Brain microvascular endothelial cell (primary cell): ENCODE measurements around the gene KRT33A.

Experiments used
- DNase-seq: peaks from one replicate; pipeline ENCODE4 v3.0.0-alpha.2; 2020
- H3K27ac ChIP-seq: fragments of 250-450 bp; sonication (Bioruptor Pico); 2 replicates; pipeline ENCODE4 v1.5.1; 2020; ENCODE audit warnings: mild to moderate bottlenecking, moderate library complexity
- H3K27me3 ChIP-seq: fragments of 250-450 bp; sonication (Bioruptor Pico); replicated peaks from 2 replicates; pipeline ENCODE4 v1.5.1; 2020; ENCODE audit warnings: mild to moderate bottlenecking
- H3K36me3 ChIP-seq: fragments of 250-450 bp; sonication (Bioruptor Pico); replicated peaks from 2 replicates; pipeline ENCODE4 v1.5.1; 2020; ENCODE audit warnings: mild to moderate bottlenecking
- H3K4me3 ChIP-seq: 2 replicates; pipeline ENCODE4 v1.5.1; 2011; ENCODE audit warnings: low read depth, mild to moderate bottlenecking, control low read depth, low read length, moderate library complexity
- in situ Hi-C: cut with HindIII; loops from 2 replicates; pipeline ENCODE4 v1.10.0; 2017; ENCODE audit warnings: low sequenced_read_pairs, low pct_ligation_motif_present
- TF ChIP-seq, protein P1 (sequence below): IDR thresholded peaks from 2 replicates; pipeline ENCODE4 v1.5.1; 2011; ENCODE audit warnings: low read depth, mild to moderate bottlenecking, moderate library complexity, low read length, control low read depth, inconsistent platforms; ENCODE audit errors: missing control alignments

KRT33A gene

DNA sequence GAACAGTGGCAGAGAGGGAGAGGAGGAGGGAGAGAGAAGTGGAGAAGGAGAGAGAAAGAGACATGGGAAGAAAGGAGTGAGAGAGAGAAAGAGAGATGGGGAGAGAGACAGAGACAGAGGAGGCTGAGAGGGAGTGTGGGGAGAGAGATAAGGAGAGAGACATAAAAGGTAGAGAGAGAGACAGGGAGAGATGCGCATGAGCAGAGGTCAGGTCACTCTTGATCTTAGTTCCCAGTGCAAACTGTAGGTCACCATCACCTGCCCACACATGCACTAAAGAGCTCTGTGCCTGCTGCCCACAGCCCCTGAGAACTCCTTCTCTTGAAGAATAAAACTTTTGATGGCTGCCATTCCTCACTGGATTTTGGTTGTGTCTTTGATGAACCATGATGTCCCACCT lies 14.9 kb downstream of the KRT33A start:
- Histone ChIP-seq H3K27ac (no peak overlapping the region), H3K27me3 (no peaks in the 10 kb centered on the region), H3K36me3 (no peaks in the 10 kb centered on the region), H3K4me3 (no peak overlapping the region)
- in situ Hi-C loops = no loop called here
- TF ChIP-seq, protein P1, sequence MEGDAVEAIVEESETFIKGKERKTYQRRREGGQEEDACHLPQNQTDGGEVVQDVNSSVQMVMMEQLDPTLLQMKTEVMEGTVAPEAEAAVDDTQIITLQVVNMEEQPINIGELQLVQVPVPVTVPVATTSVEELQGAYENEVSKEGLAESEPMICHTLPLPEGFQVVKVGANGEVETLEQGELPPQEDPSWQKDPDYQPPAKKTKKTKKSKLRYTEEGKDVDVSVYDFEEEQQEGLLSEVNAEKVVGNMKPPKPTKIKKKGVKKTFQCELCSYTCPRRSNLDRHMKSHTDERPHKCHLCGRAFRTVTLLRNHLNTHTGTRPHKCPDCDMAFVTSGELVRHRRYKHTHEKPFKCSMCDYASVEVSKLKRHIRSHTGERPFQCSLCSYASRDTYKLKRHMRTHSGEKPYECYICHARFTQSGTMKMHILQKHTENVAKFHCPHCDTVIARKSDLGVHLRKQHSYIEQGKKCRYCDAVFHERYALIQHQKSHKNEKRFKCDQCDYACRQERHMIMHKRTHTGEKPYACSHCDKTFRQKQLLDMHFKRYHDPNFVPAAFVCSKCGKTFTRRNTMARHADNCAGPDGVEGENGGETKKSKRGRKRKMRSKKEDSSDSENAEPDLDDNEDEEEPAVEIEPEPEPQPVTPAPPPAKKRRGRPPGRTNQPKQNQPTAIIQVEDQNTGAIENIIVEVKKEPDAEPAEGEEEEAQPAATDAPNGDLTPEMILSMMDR = no peak
- DNase-seq = no peak

DNA sequence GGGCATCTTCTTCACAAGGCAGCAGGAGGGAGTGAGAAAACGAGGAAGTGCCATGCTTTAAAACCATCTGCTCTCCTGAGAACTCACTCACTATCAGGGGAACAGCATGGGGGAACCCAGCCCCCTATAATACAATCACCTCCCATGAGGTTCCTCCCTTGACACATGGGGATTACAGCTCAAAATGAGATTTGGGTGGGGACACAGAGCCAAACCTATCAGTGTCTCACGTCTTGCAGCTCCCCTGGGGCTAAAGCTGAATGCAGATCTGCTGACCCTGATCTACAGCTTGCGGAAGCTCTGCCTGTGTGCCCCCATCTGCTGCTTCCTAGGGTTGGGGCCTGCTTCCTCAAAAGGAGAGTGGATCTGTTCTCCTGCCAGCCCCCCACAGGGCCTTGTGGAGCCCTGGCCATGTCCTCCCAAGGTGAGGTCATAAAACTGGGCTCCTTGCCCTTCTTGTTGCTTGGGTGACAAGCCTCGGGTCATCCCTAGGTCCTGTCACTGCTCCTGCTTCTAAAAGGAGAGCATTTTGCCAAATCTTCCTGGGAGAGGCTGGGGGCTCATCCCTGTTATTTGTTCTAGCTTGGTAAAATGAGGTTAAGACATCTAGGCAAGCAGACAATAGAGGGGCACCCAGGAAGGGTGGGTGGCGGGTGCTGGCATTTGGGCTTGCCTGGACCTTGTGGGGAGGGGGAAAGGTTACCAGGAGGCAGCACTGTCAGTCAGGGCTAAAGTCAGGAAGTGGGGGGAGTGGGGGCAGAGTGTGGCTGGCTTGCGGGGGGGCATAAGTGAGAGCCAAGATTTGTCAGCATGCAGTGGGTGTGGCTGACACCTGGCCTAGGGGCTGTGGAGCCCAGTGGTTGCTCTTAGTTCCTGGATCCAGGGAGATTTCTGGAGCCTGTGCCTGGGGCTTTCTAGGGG lies 16.0 kb downstream of the KRT33A start:
- no peak overlapping the region for H3K27ac ChIP-seq
- H3K27me3 ChIP-seq = no peaks in the 10 kb centered on the region
- no peak for DNase-seq
- no peaks in the 10 kb centered on the region for H3K36me3 ChIP-seq
- in situ Hi-C loops = no loop called here
- TF ChIP-seq, protein P1 = no peak
- H3K4me3 ChIP-seq = no peak overlapping the region

DNA sequence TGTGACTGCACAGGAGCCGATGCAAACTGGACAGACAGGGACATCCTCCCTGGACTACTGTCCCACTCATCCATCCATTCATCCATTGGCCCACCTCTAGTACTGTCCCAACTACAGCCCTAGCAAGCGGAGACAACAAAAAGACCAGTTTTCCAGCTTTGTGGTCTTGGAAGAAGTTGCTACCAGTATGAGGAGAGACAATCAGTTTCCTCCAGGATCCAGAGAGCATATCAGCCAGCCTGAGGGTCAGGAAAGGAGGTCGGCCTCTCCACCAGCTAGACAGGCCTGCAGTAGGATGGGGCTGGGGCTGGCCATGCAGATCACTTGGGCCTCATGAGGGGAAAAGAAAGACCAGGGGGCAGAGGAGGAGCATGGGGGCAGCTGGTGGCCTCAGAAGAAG lies 16.8 kb downstream of the KRT33A start:
- no peaks in the 10 kb centered on the region for H3K27me3 ChIP-seq
- TF ChIP-seq, protein P1 = no peak
- DNase-seq = no peak
- no peak overlapping the region for H3K27ac ChIP-seq
- no peak overlapping the region for H3K4me3 ChIP-seq
- in situ Hi-C loops = no loop called here
- no peaks in the 10 kb centered on the region for H3K36me3 ChIP-seq

DNA sequence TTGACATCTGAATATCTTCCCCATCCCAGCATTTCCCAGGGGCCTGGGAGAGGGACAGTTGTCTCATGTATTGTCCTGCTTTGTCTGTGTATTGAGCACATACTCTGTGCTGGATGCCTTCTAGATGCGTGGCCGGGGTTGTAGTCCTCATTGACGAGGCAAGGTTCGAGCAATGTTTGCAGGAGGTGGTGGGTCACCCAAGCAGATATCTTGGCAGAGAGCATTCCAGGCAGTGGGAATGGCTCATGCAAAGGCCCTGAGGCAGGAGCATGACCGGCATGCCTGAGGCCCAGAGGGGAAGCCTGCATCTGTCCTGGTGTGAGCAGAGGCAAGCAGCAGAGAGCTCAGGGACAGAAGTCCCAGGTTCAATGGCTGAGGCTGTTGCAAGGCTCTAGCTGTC lies 17.5 kb downstream of the KRT33A start:
- H3K36me3 ChIP-seq = no peaks in the 10 kb centered on the region
- in situ Hi-C loops = no loop called here
- DNase-seq = no peak

DNA sequence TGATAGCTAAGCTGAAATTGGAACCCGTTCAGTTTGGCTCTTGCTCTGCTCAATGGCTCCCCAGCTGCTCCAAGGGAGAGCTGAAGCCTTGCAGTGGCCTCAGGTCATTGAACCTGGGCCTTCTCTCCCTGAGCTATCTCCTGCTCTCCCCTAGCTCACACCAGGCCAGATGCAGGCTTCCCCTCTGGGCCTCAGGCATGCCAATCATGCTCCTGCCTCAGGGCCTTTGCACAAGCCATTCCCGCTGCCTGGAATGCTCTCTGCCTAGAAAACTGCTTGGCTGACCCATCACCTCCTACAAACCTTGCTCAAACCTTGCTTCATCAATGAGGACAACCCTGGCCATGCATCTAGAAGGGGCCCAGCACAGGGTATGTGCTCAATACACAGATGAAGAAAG lies 18.4 kb downstream of the KRT33A start:
- in situ Hi-C loops = no loop called here
- Histone ChIP-seq H3K27me3 (no peaks in the 10 kb centered on the region), H3K36me3 (no peaks in the 10 kb centered on the region)

More for the DNA sequence above, 17.5 kb downstream of the KRT33A start:
- Histone ChIP-seq H3K27me3 (no peaks in the 10 kb centered on the region), H3K27ac (no peak overlapping the region), H3K4me3 (no peak overlapping the region)
- TF ChIP-seq, protein P1 = no peak

More for the DNA sequence above, 18.4 kb downstream of the KRT33A start:
- no peak for DNase-seq
- no peak overlapping the region for H3K4me3 ChIP-seq
- no peak overlapping the region for H3K27ac ChIP-seq
- TF ChIP-seq, protein P1 = no peak
